Right lobe of liver (tissue), 4 donors: ENCODE results near the gene RIT1.

Source experiments
- CTCF ChIP-seq, 4 donors: fragments of 200-600 bp in 3 of 4; fragments of 450-650 bp in 1 of 4; IDR thresholded peaks; one replicate each; pipeline versions ENCODE4 v1.5.1 to v1.8.0; 2016 to 2022; ENCODE audit warnings: antibody characterized with exemption in 4 of 4, mild to moderate bottlenecking in 2 of 4
- POLR2A ChIP-seq: fragments of 450-650 bp; IDR thresholded peaks from one replicate; pipeline ENCODE4 v1.6.1; 2017; ENCODE audit warnings: antibody characterized with exemption, mild to moderate bottlenecking
- donor health status: DM: no; HTN: no; CAD: no.
- donor health status: DM: no; HTN: no; CAD: no.
- donor health status: DM: no; HTN: yes; CAD: no.

DNA sequence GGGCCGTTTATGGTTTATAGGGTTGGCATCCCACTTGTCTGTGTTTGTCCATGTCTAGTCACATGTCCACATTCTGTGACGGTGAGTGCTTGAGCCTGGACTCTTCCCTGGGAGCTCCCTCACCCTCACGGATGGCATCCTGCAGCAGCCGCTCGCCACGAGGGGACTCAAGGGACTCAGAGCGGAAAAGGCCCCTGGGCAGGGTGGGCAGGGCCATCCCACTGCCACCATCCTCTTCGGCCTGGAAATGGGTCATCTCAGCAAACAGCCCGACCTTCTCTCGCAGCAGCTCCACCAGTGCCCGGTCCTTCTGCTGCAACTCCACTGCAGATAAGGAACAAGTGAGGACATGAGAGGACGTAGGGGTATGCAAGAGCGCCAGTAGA lies 41.3 kb upstream of the RIT1 start:
- TF ChIP-seq CTCF (IDR thresholded peaks at IDR 0.05) (no peak), POLR2A (no peak)
